HCT116 (cell line): ENCODE measurements around the gene CNDP1. TPM values are rescaled to one million over a fixed set of nuclear protein-coding genes. Genes with fewer than 3 reads are reported as not detected.

Experiments
- ATAC-seq: fragments of 200-7000 bp; cut with Tn5 transposase; 2 replicates; pipeline ENCODE4 v1.9.1; 2020; ENCODE audit warnings: mild to moderate bottlenecking, moderate library complexity
- BruUV-seq: library from RNA; stranded (reverse); fragments of 400-500 nt; replicated peaks from 2 replicates; lab custom pipeline; 2021; lab: Mats Ljungman, UMichigan
- CTCF ChIA-PET: fragments of 300-600 bp; sonication (Branson Sonifier 250); formaldehyde crosslinking; loops from one replicate; lab custom pipeline; 2021; ENCODE audit warnings: antibody characterized with exemption; lab: Charles Lee
- POLR2A ChIA-PET: fragments of 300-600, 350-600 bp; sonication (Branson Sonifier 250); formaldehyde crosslinking; loops from one replicate; lab custom pipeline; 2021; ENCODE audit warnings: antibody characterized with exemption; lab: Charles Lee
- RAD21 ChIA-PET, 2 experiments: fragments of 300-600 bp; sonication (Branson Sonifier 250); formaldehyde crosslinking; loops; one replicate each; lab custom pipeline; 2023; ENCODE audit warnings: low total read pairs in 2 of 2; ENCODE audit not compliant: uncharacterized antibody in 2 of 2, unreplicated experiment in 2 of 2, low non-redundant PET in 1 of 2; lab: Charles Lee
- DNase-seq: peaks from one replicate; pipeline ENCODE4 v3.0.0-alpha.2; 2010; ENCODE audit warnings: low read depth, low spot score
- H2AFZ ChIP-seq: fragments of 200-600 bp; shearing (Covaris generic), sonication (generic); 2 replicates; pipeline ENCODE4 v1.6.1; 2017; ENCODE audit warnings: low read depth, mixed run types, mixed read lengths, antibody characterized with exemption, low read length; ENCODE audit not compliant: poor library complexity, severe bottlenecking
- H3K27ac ChIP-seq: 2 replicates; pipeline ENCODE4 v1.5.1; 2012; ENCODE audit warnings: low read depth, low read length
- H3K27me3 ChIP-seq: fragments of 200-600 bp; sonication (generic); 2 replicates; pipeline ENCODE4 v1.6.1; 2016; ENCODE audit warnings: mixed run types, low read length, mixed read lengths; ENCODE audit not compliant: insufficient read depth
- H3K36me3 ChIP-seq, 2 experiments: fragments of 200-500 bp in 1 of 2; fragments of 200-600 bp in 1 of 2; sonication (Bioruptor generic) in 1 of 2; sonication (generic) in 1 of 2; 2 replicates each; pipeline versions ENCODE4 v1.5.1 to v1.6.1; 2014 to 2016; ENCODE audit warnings: low read length in 2 of 2, inconsistent platforms in 1 of 2, mixed read lengths in 1 of 2, mixed run types in 1 of 2; ENCODE audit not compliant: insufficient read depth in 2 of 2, control insufficient read depth in 1 of 2
- H3K4me1 ChIP-seq, 2 experiments: fragments of 200-600 bp in 1 of 2; sonication (generic) in 1 of 2; 2 replicates each; pipeline versions ENCODE4 v1.5.1 to v1.6.1; 2012 to 2017; ENCODE audit warnings: low read length in 2 of 2, inconsistent platforms in 1 of 2, mild to moderate bottlenecking in 1 of 2, mixed read lengths in 1 of 2, mixed run types in 1 of 2, moderate library complexity in 1 of 2; ENCODE audit not compliant: insufficient read depth in 2 of 2, control insufficient read depth in 1 of 2
- H3K4me2 ChIP-seq: fragments of 200-600 bp; sonication (generic); 2 replicates; pipeline ENCODE4 v1.6.1; 2017; ENCODE audit warnings: mixed run types, low read length, mixed read lengths
- H3K4me3 ChIP-seq, 2 experiments: fragments of 200-600 bp in 1 of 2; sonication (generic) in 1 of 2; replicated peaks in 1 of 2; 2 replicates each; pipeline ENCODE4 v1.5.1; 2011 to 2016; ENCODE audit warnings: low read length in 2 of 2, control low read depth in 1 of 2, low read depth in 1 of 2, mild to moderate bottlenecking in 1 of 2, mixed read lengths in 1 of 2, mixed run types in 1 of 2
- H3K79me2 ChIP-seq: fragments of 200-600 bp; sonication (generic); 2 replicates; pipeline ENCODE4 v1.6.1; 2017; ENCODE audit warnings: mild to moderate bottlenecking, mixed run types, low read length, moderate library complexity, mixed read lengths; ENCODE audit not compliant: insufficient read depth
- H3K9ac ChIP-seq: fragments of 200-600 bp; sonication (generic); 2 replicates; pipeline ENCODE4 v1.6.1; 2016; ENCODE audit warnings: low read length, mixed read lengths
- H3K9me2 ChIP-seq: fragments of 200-600 bp; sonication (generic), shearing (Covaris generic); 2 replicates; pipeline ENCODE4 v1.6.1; 2017; ENCODE audit warnings: mixed run types, mild to moderate bottlenecking, moderate library complexity; ENCODE audit not compliant: insufficient read depth
- H3K9me3 ChIP-seq, 2 experiments: fragments of 200-500 bp in 1 of 2; fragments of 200-600 bp in 1 of 2; sonication (Bioruptor generic) in 1 of 2; sonication (generic) in 1 of 2; 2 replicates each; pipeline ENCODE4 v1.6.1; 2014 to 2017; ENCODE audit warnings: low read length in 2 of 2, mixed read lengths in 2 of 2, inconsistent platforms in 1 of 2, low read depth in 1 of 2, mild to moderate bottlenecking in 1 of 2, mixed run types in 1 of 2, moderate library complexity in 1 of 2; ENCODE audit not compliant: control insufficient read depth in 1 of 2, insufficient read depth in 1 of 2
- H4K20me1 ChIP-seq: fragments of 200-600 bp; sonication (generic), shearing (Covaris generic); 2 replicates; pipeline ENCODE4 v1.6.1; 2017; ENCODE audit warnings: mixed run types, mild to moderate bottlenecking, moderate library complexity; ENCODE audit not compliant: insufficient read depth
- CBX3 ChIP-seq: IDR thresholded peaks from 2 replicates; pipeline ENCODE4 v1.6.1; 2012; ENCODE audit warnings: low read depth
- CEBPB ChIP-seq: IDR thresholded peaks from 2 replicates; pipeline ENCODE4 v1.6.1; 2012; ENCODE audit warnings: low read depth
- EGR1 ChIP-seq: IDR thresholded peaks from 2 replicates; pipeline ENCODE4 v1.6.1; 2012; ENCODE audit warnings: low read depth
- ELF1 ChIP-seq: IDR thresholded peaks from 2 replicates; pipeline ENCODE4 v1.6.1; 2012; ENCODE audit warnings: low read depth, borderline replicate concordance
- EZH2 ChIP-seq: fragments of 200-600 bp; sonication (generic); IDR thresholded peaks from 2 replicates; pipeline ENCODE4 v1.6.1; 2017; ENCODE audit warnings: antibody characterized with exemption, mixed run types
- EZH2phosphoT487 ChIP-seq: fragments of 200-600 bp; IDR thresholded peaks from 2 replicates; pipeline ENCODE4 v1.6.1; 2018; ENCODE audit warnings: antibody characterized with exemption, borderline replicate concordance
- FOSL1 ChIP-seq: IDR thresholded peaks from 2 replicates; pipeline ENCODE4 v1.6.1; 2012; ENCODE audit warnings: low read depth
- JUND ChIP-seq: IDR thresholded peaks from 2 replicates; pipeline ENCODE4 v1.6.1; 2012
- POLR2A ChIP-seq: IDR thresholded peaks from 2 replicates; pipeline ENCODE4 v1.7.0; 2011; ENCODE audit warnings: borderline replicate concordance; ENCODE audit not compliant: insufficient read depth, insufficient read length; ENCODE audit errors: extremely low read depth
- POLR2AphosphoS5 ChIP-seq: IDR thresholded peaks from 2 replicates; pipeline ENCODE4 v1.6.1; 2011; ENCODE audit warnings: mild to moderate bottlenecking, low read depth, low read length, moderate library complexity
- RAD21 ChIP-seq: IDR thresholded peaks from 2 replicates; pipeline ENCODE4 v1.6.1; 2012; ENCODE audit warnings: low read depth, mild to moderate bottlenecking
- SIN3A ChIP-seq: IDR thresholded peaks from 2 replicates; pipeline ENCODE4 v1.6.1; 2012; ENCODE audit warnings: low read depth
- SP1 ChIP-seq: IDR thresholded peaks from 2 replicates; pipeline ENCODE4 v1.6.1; 2012; ENCODE audit warnings: low read depth
- YY1 ChIP-seq: IDR thresholded peaks from 2 replicates; pipeline ENCODE4 v1.6.1; 2011; ENCODE audit warnings: low read length, low read depth, moderate library complexity, mild to moderate bottlenecking; ENCODE audit not compliant: insufficient replicate concordance; ENCODE audit errors: extremely low read depth
- ZNF274 ChIP-seq: fragments of 200-500 bp; sonication (Bioruptor generic); IDR thresholded peaks from 2 replicates; pipeline ENCODE4 v1.6.1; 2014; ENCODE audit warnings: mild to moderate bottlenecking, low read depth, low read length, inconsistent platforms
- intact Hi-C: fragments of 100-400 bp; cut with micrococcal nuclease; formaldehyde crosslinking; loops from 2 replicates; pipeline ENCODE4 v1.10.0; 2022
- total RNA-seq: library from RNA; stranded (reverse); gene quantifications from one replicate; pipeline ENCODE4 v1.2.1, GENCODE V29; 2021; ENCODE audit not compliant: unreplicated experiment
- TF ChIP-seq, protein P1 (sequence below): IDR thresholded peaks from 2 replicates; pipeline ENCODE4 v1.6.1; 2012
- TF ChIP-seq, protein P2 (sequence below): IDR thresholded peaks from 2 replicates; pipeline ENCODE4 v1.6.1; 2012; ENCODE audit warnings: low read depth
- TF ChIP-seq, protein P3 (sequence below), 3 experiments: fragments of 200-600 bp in 1 of 3; sonication (generic) in 1 of 3; IDR thresholded peaks in 2 of 3; conservative IDR thresholded peaks in 1 of 3; 2 replicates each; pipeline ENCODE4 v1.5.1; 2012 to 2017; ENCODE audit warnings: low read depth in 2 of 3, low read length in 2 of 3, antibody characterized with exemption in 1 of 3, borderline replicate concordance in 1 of 3, control low read depth in 1 of 3, mild to moderate bottlenecking in 1 of 3, mixed read lengths in 1 of 3, mixed run types in 1 of 3, moderate library complexity in 1 of 3; ENCODE audit not compliant: insufficient read depth in 1 of 3
- TF ChIP-seq, protein P4 (sequence below): IDR thresholded peaks from 2 replicates; pipeline ENCODE4 v1.6.1; 2011; ENCODE audit warnings: mild to moderate bottlenecking, low read length, moderate library complexity; ENCODE audit not compliant: insufficient replicate concordance; ENCODE audit errors: extremely low read depth
- TF ChIP-seq, protein P5 (sequence below): IDR thresholded peaks from 2 replicates; pipeline ENCODE4 v1.6.1; 2012

Gene CNDP1
- total RNA-seq, 1 experiment from 2014 or later = not detected

DNA sequence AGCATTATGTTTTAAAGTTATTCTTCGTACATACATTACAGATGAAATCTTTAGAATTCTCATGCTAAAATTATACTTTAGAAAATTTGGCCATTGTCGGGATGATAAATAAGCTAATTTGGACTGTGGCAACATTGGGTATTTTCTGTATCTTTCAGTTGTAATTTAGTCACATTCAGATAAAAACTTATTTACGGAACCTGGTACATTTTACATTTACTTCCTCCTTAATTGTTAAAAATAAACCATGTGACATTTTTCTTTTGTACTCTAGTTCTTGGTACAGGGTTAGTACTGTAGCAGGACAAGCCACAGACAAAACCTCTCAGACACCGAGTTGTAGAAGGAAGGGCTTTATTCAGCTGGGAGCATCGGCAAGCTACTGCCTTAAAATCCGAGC, 33.9 kb upstream of the CNDP1 start:
- CTCF ChIA-PET = no interaction called here
- intact Hi-C loops = no loop called here
- peaks cover 14 to 27% of the 10 kb centered on the region in 2 experiments; a peak in 3 of 4 replicates for H3K36me3 ChIP-seq
- POLR2A ChIA-PET = no interaction called here
- no peaks in the 10 kb centered on the region for H3K9me3 ChIP-seq
- RAD21 ChIA-PET = no interaction called here
- no peak overlapping the region for H3K27ac ChIP-seq
- no peak overlapping the region for H3K4me3 ChIP-seq
- H3K79me2 ChIP-seq = peaks cover 40% of the 10 kb centered on the region
- no peaks in the 10 kb centered on the region for H3K27me3 ChIP-seq
- no peak overlapping the region for H3K9ac ChIP-seq
- no peak for DNase-seq
- H2AFZ ChIP-seq = no peak overlapping the region
- H3K4me2 ChIP-seq = no peak overlapping the region
- no peaks in the 10 kb centered on the region for H3K9me2 ChIP-seq
- H4K20me1 ChIP-seq = no peaks in the 10 kb centered on the region
- no peak for ATAC-seq
- no TSS peak for BruUV-seq
- peaks cover 6 to 10% of the 10 kb centered on the region in 2 experiments for H3K4me1 ChIP-seq
- TF ChIP-seq EZH2phosphoT487 (no peak), CBX3 (no peak), SIN3A (no peak), CEBPB (no peak), POLR2AphosphoS5 (no peak), JUND (no peak), EZH2 (no peak), RAD21 (no peak), POLR2A (no peak), FOSL1 (no peak), SP1 (no peak), ELF1 (no peak), YY1 (no peak), EGR1 (no peak), ZNF274 (no peak)
- TF ChIP-seq, protein P1, sequence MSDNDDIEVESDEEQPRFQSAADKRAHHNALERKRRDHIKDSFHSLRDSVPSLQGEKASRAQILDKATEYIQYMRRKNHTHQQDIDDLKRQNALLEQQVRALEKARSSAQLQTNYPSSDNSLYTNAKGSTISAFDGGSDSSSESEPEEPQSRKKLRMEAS = no peak
- TF ChIP-seq, protein P2, sequence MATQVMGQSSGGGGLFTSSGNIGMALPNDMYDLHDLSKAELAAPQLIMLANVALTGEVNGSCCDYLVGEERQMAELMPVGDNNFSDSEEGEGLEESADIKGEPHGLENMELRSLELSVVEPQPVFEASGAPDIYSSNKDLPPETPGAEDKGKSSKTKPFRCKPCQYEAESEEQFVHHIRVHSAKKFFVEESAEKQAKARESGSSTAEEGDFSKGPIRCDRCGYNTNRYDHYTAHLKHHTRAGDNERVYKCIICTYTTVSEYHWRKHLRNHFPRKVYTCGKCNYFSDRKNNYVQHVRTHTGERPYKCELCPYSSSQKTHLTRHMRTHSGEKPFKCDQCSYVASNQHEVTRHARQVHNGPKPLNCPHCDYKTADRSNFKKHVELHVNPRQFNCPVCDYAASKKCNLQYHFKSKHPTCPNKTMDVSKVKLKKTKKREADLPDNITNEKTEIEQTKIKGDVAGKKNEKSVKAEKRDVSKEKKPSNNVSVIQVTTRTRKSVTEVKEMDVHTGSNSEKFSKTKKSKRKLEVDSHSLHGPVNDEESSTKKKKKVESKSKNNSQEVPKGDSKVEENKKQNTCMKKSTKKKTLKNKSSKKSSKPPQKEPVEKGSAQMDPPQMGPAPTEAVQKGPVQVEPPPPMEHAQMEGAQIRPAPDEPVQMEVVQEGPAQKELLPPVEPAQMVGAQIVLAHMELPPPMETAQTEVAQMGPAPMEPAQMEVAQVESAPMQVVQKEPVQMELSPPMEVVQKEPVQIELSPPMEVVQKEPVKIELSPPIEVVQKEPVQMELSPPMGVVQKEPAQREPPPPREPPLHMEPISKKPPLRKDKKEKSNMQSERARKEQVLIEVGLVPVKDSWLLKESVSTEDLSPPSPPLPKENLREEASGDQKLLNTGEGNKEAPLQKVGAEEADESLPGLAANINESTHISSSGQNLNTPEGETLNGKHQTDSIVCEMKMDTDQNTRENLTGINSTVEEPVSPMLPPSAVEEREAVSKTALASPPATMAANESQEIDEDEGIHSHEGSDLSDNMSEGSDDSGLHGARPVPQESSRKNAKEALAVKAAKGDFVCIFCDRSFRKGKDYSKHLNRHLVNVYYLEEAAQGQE = no peak
- TF ChIP-seq, protein P3, sequence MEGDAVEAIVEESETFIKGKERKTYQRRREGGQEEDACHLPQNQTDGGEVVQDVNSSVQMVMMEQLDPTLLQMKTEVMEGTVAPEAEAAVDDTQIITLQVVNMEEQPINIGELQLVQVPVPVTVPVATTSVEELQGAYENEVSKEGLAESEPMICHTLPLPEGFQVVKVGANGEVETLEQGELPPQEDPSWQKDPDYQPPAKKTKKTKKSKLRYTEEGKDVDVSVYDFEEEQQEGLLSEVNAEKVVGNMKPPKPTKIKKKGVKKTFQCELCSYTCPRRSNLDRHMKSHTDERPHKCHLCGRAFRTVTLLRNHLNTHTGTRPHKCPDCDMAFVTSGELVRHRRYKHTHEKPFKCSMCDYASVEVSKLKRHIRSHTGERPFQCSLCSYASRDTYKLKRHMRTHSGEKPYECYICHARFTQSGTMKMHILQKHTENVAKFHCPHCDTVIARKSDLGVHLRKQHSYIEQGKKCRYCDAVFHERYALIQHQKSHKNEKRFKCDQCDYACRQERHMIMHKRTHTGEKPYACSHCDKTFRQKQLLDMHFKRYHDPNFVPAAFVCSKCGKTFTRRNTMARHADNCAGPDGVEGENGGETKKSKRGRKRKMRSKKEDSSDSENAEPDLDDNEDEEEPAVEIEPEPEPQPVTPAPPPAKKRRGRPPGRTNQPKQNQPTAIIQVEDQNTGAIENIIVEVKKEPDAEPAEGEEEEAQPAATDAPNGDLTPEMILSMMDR (IDR thresholded peaks at IDR 0.05 in 2 of 3, conservative IDR thresholded peaks at IDR 0.05 in 1 of 3; ENCODE audit: borderline replicate concordance in 1 of 3, insufficient read depth in 1 of 3, low read depth in 2 of 3, low read length in 2 of 3) = no peak
- TF ChIP-seq, protein P4, sequence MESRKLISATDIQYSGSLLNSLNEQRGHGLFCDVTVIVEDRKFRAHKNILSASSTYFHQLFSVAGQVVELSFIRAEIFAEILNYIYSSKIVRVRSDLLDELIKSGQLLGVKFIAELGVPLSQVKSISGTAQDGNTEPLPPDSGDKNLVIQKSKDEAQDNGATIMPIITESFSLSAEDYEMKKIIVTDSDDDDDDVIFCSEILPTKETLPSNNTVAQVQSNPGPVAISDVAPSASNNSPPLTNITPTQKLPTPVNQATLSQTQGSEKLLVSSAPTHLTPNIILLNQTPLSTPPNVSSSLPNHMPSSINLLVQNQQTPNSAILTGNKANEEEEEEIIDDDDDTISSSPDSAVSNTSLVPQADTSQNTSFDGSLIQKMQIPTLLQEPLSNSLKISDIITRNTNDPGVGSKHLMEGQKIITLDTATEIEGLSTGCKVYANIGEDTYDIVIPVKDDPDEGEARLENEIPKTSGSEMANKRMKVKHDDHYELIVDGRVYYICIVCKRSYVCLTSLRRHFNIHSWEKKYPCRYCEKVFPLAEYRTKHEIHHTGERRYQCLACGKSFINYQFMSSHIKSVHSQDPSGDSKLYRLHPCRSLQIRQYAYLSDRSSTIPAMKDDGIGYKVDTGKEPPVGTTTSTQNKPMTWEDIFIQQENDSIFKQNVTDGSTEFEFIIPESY = no peak
- TF ChIP-seq, protein P5, sequence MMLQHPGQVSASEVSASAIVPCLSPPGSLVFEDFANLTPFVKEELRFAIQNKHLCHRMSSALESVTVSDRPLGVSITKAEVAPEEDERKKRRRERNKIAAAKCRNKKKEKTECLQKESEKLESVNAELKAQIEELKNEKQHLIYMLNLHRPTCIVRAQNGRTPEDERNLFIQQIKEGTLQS = no peak
